OCI-LY1 (cell line): ENCODE data around the gene B3GNT2.

ENCODE experiments used
- EZH2 ChIP-seq: fragments of 200-600 bp; sonication (generic), shearing (Covaris generic); IDR thresholded peaks from 2 replicates; pipeline ENCODE4 v1.8.0; 2017; ENCODE audit warnings: borderline replicate concordance, mixed run types, mild to moderate bottlenecking, antibody characterized with exemption, low read length, moderate library complexity, mixed read lengths
- TF ChIP-seq, protein P1 (sequence below): fragments of 200-600 bp; sonication (generic), shearing (Covaris generic); IDR thresholded peaks from 2 replicates; pipeline ENCODE4 v1.5.1; 2017; ENCODE audit warnings: mild to moderate bottlenecking, antibody characterized with exemption, low read length, moderate library complexity, mixed read lengths

DNA sequence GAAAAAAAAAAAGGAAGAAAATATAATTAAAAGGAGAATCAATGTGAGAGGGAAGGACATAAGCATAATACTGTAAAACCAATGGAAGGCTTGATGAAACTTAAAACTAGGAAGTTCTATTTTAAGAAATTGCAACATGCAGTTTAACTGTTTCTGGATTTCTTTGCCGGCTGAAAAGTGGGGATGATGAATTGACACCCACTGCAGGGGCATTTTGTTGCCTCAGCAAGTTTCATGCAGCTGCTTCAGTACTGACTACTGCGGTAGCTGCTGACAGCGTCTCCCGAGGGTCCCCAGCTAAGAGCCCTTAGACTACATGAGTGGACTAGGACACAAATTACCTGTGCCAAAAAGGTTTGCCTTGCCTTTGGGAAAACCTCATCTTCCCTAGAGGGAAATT is 69.2 kb downstream of the B3GNT2 start:
- TF ChIP-seq, protein P1, sequence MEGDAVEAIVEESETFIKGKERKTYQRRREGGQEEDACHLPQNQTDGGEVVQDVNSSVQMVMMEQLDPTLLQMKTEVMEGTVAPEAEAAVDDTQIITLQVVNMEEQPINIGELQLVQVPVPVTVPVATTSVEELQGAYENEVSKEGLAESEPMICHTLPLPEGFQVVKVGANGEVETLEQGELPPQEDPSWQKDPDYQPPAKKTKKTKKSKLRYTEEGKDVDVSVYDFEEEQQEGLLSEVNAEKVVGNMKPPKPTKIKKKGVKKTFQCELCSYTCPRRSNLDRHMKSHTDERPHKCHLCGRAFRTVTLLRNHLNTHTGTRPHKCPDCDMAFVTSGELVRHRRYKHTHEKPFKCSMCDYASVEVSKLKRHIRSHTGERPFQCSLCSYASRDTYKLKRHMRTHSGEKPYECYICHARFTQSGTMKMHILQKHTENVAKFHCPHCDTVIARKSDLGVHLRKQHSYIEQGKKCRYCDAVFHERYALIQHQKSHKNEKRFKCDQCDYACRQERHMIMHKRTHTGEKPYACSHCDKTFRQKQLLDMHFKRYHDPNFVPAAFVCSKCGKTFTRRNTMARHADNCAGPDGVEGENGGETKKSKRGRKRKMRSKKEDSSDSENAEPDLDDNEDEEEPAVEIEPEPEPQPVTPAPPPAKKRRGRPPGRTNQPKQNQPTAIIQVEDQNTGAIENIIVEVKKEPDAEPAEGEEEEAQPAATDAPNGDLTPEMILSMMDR = no peak
- TF ChIP-seq EZH2 = no peak
